NCI-H1092 (cell line): ENCODE data around the gene NBPF9.
"Not testable (repeated sequence)": the region's sequence is repeated elsewhere in the genome, so short reads cannot be mapped to it uniquely, and the experiment has no call there.

Experiments
- DNase-seq: peaks from one replicate; lab custom pipeline; 2025; lab: John Stamatoyannopoulos, UW

The NBPF9 gene

DNA sequence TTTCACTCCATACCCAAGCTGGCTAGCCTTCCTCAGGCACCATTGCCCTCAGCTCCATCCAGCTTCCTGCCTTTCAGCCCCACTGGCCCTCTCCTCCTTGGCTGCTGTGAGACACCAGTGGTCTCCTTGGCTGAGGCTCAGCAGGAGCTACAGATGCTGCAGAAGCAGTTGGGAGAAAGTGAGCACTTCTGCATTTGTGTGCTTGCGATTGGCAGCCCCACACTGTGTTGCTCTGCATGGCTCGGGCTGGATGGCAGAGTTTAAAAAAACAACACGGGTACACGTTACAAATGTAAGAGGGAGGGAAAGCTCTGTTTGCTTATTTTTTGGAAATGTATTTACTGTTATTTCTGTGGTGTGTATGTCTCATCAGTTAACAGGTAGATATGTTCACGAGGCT is 90.8 kb downstream of the NBPF9 start:
- not testable (repeated sequence) for DNase-seq

DNA sequence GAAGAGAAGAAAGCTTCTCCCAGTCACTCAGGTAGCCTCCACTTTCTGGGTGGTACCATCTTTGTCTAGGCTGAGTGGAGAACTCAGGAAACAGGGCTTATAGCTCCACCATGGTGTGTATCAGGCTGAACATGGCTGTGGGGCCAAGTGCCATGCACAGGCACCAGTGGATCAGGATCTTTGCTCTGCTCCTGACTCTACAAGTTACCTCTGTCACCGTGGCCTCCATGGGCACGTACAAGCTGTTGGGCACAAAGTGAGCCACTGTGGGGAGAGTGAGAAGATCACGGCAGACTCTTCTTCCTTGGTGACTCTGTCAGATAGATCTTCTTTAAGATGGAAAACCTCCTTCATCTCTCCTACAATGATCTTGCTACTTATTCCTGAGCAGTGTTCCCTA is 93.6 kb downstream of the NBPF9 start:
- not testable (repeated sequence) for DNase-seq

GRCh38 chr1:149008769-149009168 is 94.6 kb downstream of the NBPF9 start:
- DNase-seq: not testable (repeated sequence)

GRCh38 chr1:149008326-149008725 is 95.0 kb downstream of the NBPF9 start:
- not testable (repeated sequence) for DNase-seq
